Keratinocyte (primary cell): ENCODE measurements around the gene CCDC27.

ENCODE experiments used
- CTCF ChIP-seq, 3 experiments: IDR thresholded peaks in 1 of 3; conservative IDR thresholded peaks in 1 of 3; optimal IDR thresholded peaks in 1 of 3; 2 replicates in 2 of 3; 3 replicates in 1 of 3; pipeline versions ENCODE3 to v1.5.1; 2011; ENCODE audit warnings: low read length in 3 of 3, mild to moderate bottlenecking in 3 of 3, moderate library complexity in 2 of 3, control low read depth in 1 of 3, inconsistent platforms in 1 of 3; ENCODE audit not compliant: insufficient read depth in 2 of 3; ENCODE audit errors: extremely low read depth in 1 of 3
- EZH2 ChIP-seq: IDR thresholded peaks from one replicate; pipeline ENCODE4 v1.6.1; 2012; ENCODE audit warnings: inconsistent platforms, mild to moderate bottlenecking, low read length, moderate library complexity

GRCh38 chr1:3708791-3709190 is 43.5 kb upstream of the CCDC27 start:
- TF ChIP-seq CTCF (optimal IDR thresholded peaks at IDR 0.05 in 1 of 3, IDR thresholded peaks at IDR 0.05 in 1 of 3, conservative IDR thresholded peaks at IDR 0.05 in 1 of 3; ENCODE audit: extremely low read depth in 1 of 3, insufficient read depth in 2 of 3, low read length in 3 of 3) = no peak
- no peak for TF ChIP-seq EZH2
